ENCODE measurements around the gene AFAP1L2.

AFAP1L2 gene

GRCh38 chr10:114313866-114314265 lies 90.4 kb downstream of the AFAP1L2 start:
- no peak for DNase-seq (ENCODE audit: low read depth in 2 of 2)

DNA sequence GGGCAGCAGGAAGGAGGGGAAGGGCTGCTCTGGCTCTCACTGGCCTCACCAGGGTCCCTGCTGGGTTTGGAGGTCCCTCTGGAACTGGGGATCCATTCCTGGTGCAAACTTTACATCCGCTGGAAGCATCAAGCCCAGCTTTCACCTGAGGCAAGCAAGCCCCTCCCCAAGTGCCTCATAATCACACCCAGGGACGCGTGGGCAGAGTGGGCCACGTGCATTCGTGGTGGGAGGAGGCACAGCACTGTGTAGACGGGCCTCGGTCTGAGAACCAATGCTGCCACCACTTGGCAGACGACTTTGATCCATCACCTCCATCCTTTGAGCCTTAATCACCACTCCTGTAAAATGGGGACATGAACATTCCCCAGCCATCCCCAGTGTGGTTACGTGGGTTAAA lies 91.2 kb downstream of the AFAP1L2 start:
- no peak for DNase-seq (ENCODE audit: low read depth in 2 of 2)

GRCh38 chr10:114311496-114312209 lies 92.6 kb downstream of the AFAP1L2 start:
- no peak for DNase-seq (ENCODE audit: low read depth in 2 of 2)

DNA sequence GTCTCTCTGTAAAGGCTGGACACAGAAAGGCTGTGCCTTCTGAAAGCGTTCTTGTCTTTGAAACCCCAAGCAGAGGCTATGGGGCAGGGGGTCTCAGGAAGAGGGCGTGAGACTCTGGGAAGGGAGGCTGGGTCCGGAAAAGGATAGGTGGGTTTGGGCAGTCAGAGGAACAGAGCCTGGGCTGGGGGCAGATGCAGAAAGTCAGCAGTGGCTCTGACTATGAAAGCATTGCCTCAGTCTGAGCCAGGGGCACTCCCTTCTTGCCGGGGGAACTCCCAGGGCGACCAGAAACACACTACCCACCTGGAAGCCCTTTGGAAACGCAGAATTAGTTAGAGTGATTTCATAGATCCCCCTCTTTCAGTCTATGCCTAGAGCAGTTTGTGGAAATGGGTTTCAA lies 93.3 kb downstream of the AFAP1L2 start:
- no peak for DNase-seq (ENCODE audit: low read depth in 2 of 2)

- DNase-seq (ENCODE audit: low read depth in 2 of 2): no peak
Measured at GRCh38 chr10:114310346-114310745, 94.0 kb downstream of the AFAP1L2 start.

DNA sequence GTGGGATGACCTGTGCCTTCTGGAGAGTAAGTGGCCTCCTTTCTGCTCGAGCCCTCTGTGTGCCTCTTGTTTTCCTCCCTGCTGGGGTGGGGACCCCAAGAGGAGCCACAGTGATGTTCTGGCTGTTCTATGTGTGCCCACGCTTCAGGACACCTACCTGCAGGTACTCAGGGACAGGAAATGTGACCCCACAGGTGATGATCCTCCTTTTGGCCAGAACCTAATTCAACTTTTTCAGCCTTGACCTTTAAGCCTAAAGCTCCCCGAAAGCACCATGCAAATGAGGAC lies 95.0 kb downstream of the AFAP1L2 start:
- DNase-seq (ENCODE audit: low read depth in 2 of 2): no peak

DNA sequence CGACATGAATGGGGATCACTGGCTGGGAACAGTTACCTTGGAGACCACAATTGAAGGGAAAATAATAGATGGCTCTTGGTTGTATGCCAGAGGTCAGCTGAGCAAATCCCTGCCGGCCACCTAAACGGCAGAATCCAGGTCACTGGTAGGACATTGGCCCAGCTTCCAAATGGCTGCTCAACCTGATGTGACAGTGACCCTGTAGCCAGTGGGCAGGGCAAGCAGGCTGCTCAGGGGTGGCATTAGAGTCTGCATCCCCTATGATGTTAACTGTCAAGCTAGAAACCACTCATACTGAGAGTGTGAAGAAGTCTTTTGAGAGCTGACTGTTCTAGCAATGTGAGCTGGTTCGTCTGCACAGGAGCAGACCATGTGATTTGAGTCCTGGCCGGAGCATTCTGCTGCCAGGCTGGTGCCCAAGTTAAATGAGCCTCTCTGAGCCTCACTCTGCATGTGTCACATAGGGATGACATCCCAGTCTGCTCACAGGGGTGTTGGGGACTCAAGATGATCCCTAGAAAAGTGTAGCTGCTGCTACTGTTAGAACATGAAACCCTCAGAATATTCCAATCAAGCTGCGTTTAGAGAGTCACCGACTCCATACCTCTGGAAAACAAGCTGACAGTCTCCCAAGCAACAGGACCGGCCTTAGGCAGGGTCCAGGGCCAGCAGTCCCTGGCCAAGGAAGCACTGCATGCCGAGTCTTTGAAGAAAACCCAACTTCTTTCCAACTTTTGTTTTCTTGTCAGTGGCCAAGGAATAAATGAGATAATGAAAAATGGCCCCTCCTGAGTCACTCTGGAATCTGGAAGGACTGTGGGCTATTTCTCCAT lies 95.6 kb downstream of the AFAP1L2 start:
- DNase-seq (ENCODE audit: low read depth in 2 of 2): no peak

DNA sequence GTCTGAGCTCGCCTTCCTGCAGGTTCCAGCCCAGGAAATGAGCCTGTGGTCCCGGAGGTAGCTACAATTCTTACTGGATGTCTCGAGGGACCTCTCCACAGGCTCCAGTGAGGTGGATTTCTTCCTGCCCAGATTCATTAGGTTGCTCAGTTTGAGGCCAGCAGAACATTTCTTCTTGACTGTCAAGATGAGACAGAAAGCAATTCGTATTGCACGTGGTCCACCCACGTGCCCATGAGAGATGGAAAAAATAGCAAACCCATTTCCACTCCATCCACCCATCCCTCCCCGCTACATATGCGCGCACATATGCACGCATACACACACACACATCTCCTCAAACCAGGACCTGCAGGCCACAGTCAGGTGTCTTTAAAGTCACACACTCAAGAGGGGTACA lies 96.6 kb downstream of the AFAP1L2 start:
- DNase-seq (ENCODE audit: low read depth in 2 of 2): no peak

DNA sequence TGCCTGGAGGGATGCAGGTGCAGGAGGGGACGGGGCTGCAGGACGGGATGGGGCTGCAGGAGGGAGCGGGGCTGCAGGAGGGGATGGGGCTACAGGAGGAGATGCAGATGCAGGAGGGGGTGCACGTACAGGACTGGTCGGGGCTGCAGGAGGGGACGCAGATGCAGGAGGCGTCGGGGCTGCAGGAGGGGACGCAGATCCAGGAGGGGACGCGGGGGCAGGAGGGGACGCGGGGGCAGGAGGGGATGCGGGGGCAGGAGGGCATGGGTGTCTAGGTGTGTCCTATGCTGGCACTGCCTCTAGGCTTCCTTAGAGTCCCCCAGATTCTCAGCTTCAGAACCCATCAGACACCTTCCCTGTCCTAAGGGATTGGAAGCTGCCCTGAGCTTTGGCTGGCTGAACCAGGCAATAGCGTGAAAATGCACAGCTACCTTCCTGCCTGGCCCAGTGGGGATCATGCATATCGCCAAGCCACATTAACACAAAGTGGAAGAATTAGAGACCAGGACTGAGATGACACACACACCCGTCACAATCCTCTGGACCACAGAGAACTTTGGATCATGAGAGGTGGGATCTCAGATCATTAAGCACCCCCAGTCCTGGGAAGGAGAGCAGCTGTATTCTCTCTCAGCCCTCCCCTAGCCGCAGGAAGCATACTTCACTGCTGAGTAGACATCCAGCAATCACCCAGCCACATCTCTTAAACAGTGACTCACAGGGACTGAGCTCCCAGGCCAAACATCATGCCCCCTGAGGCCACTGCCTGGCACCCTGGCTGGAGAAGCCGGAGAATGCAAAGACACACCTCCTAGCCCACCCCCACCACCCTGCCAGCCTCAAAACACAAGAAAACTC lies 98.0 kb downstream of the AFAP1L2 start:
- DNase-seq (ENCODE audit: low read depth in 2 of 2): no peak

- no peak for DNase-seq (ENCODE audit: low read depth in 2 of 2)
Measured at GRCh38 chr10:114305521-114305925, 98.8 kb downstream of the AFAP1L2 start.

DNA sequence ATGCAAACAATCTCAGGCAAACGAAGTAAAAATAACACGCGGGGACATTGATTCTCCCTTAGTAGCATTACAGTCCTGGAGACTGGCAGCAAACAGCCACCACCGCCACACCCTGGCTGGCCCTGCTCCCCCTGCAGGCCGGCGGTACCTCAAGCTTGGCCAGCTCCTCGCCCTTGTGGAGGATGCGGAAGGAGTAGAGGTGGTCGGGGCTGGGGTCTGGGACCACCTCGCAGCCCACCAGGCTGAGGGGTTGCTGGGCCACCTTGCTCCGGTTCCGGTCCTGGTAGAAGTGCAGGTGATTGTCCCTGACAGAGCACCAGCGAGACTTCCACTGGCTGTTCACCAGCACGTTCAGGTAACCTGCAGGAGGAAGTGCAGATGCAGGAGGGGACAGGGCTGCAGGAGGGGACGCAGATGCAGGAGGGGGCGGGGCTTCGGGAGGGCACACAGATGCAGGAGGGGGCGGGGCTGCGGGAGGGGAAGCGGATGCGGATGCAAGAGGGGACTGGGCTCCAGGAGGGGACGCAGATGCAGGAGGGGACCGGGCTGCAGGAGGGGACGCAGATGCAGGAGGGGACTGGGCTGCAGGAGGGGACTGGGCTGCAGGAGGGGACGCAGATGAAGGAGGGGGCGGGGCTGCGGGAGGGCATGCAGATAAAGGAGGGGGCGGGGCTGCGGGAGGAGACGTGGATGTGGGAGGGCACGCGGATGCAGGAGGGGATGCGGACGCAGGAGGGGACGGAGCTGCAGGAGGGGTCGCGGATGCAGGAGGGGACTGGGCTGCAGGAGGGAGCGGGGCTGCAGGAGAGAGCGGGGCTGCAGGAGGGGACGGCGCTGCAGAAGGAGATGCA lies 99.5 kb downstream of the AFAP1L2 start:
- peak; percentile 31 to 45 for DNase-seq (ENCODE audit: low read depth in 2 of 2)

GRCh38 chr10:114304017-114304570 lies 100.2 kb downstream of the AFAP1L2 start:
- peak; percentile 53 to 58 for DNase-seq (ENCODE audit: low read depth in 2 of 2)

DNA sequence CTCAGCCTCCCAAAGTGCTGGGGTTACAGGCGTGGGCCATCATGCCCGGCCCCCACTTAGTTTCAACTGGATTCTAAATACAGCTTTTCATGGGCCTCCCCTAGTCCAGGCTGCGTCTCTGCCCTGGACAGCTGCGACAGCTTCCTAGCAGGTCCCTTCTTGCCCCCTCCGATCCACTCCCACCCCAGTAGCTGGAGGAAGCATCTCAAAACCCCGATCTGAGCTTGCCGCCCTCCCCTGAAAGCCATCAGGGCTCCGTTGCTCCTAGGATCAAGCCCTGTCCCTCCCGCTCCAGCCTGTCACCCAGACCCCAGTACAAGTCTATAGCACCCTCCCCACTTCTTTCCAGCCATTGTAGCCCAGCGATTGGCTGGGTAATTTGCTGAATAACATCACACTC lies 100.7 kb downstream of the AFAP1L2 start:
- no peak for DNase-seq (ENCODE audit: low read depth in 2 of 2)

DNA sequence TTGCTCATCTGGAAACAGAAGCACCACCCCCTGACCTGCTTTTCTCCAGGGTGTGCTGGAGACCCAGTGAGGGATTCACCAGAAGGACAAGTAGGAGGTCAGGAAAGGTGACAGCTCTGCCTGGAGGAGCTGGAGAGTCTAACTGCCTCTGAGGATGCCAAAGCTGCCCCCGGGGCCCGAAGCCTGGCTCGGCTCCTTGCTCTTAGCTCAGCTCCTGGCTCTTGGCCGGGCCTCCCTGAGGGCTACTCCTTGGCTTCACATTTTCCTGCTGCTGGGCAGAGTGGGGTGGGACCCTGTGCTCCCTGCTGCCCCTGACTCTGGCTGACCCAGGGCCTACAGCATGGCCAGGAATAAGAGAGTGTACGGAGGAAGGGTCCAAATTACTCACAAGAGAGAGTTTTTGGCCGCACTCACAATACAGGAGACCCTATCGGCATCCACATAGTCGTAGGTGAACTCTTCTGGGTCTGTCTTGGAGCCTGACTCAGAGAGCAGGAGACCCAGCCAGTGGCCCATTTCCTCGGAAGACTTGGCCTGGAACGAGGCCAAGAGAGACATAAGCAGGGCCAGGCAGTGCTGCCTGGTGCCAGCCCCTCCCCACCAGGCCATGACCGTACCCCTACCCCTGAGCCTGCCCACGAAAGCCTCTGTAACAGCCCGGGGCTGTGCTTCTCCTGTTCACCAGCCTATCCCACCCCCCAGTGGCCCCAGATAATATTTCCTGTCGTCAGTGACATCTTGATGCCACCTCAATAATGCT lies 102.2 kb downstream of the AFAP1L2 start:
- DNase-seq (ENCODE audit: low read depth in 2 of 2): no peak

GRCh38 chr10:114301177-114301576 lies 103.1 kb downstream of the AFAP1L2 start:
- DNase-seq (ENCODE audit: low read depth in 2 of 2): no peak

GRCh38 chr10:114300036-114300645 lies 104.2 kb downstream of the AFAP1L2 start:
- DNase-seq (ENCODE audit: low read depth in 2 of 2): no peak

- DNase-seq (ENCODE audit: low read depth in 2 of 2): no peak
Measured at GRCh38 chr10:114297136-114297705, 107.1 kb downstream of the AFAP1L2 start.

DNA sequence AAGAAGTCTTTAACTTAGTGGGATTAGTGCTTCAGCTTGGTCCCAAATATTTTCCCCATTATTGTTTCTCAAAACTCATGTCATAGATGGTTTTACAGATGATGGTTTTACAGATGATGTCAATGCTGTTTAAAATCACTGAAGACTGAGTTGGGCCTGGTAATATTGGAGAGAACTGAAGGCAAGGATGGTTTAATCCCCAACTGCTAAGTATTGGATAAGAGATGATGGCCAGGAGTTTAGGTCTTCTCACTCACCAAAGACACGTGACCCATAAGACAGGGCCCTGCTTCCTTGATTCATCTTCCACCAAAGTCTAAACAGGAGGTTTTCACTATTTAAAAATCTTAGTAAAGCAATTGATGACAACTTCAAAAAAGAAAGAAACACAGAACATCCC lies 108.9 kb downstream of the AFAP1L2 start:
- DNase-seq (ENCODE audit: low read depth in 2 of 2): no peak

DNA sequence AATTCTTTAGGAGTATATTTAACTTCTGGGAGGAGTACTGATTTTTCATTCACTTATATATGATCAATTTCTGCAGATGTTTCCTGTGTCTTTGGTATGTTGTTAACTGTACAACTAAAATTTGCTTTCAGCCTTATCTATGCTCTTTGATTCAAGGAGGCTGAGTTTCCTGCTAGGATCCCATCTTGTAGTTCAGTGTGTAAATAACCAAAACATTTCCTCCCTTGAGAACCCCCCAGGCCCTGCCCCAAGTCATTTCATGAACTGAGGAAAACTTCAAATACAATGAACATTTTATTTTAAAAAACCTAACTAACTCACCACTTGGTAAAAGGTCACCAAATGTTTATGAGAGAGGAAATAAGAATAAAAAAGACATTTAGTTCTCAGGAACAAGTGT lies 109.8 kb downstream of the AFAP1L2 start:
- DNase-seq (ENCODE audit: low read depth in 2 of 2): no peak

- no peak for DNase-seq (ENCODE audit: low read depth in 2 of 2)
Measured at GRCh38 chr10:114293075-114293474, 111.2 kb downstream of the AFAP1L2 start.

All from stimulated activated CD4-positive, alpha-beta T cell treated with anti-CD3 and anti-CD28 coated beads, Interleukin-1b, Interleukin-23, amount 100 ng/mL, for 4 hours (primary cell).